ENCODE results near the gene ICAM2.

The ICAM2 gene

GRCh38 chr17:64006361-64007088 lies 13.9 kb downstream of the ICAM2 start:
- Histone ChIP-seq H3K36me3 (ENCODE audit: control insufficient read depth, insufficient read depth, low read length) (no peaks in the 10 kb centered on the region), H3K9ac (ENCODE audit: low read depth, low read length) (no peak overlapping the region), H3K4me1 (ENCODE audit: control insufficient read depth, insufficient read depth, low read length) (peaks cover 4% of the 10 kb centered on the region), H3K27me3 (ENCODE audit: control insufficient read depth, insufficient read depth, low read length) (no peaks in the 10 kb centered on the region), H3K9me3 (ENCODE audit: control insufficient read depth, insufficient read depth, low read length) (no peaks in the 10 kb centered on the region), H3K4me3 (ENCODE audit: low read depth, low read length) (no peak overlapping the region)

- no peak overlapping the region for H3K4me3 ChIP-seq (ENCODE audit: low read depth, low read length)
- H3K27me3 ChIP-seq (ENCODE audit: control insufficient read depth, insufficient read depth, low read length) = no peaks in the 10 kb centered on the region
- H3K9ac ChIP-seq (ENCODE audit: low read depth, low read length) = no peak overlapping the region
These were observed 14.7 kb downstream of the ICAM2 start for GRCh38 chr17:64005734-64006167.

GRCh38 chr17:64004903-64005733 lies 15.3 kb downstream of the ICAM2 start:
- H3K27me3 ChIP-seq (ENCODE audit: control insufficient read depth, insufficient read depth, low read length) = no peaks in the 10 kb centered on the region
- H3K36me3 ChIP-seq (ENCODE audit: control insufficient read depth, insufficient read depth, low read length) = no peaks in the 10 kb centered on the region
- no peaks in the 10 kb centered on the region for H3K9me3 ChIP-seq (ENCODE audit: control insufficient read depth, insufficient read depth, low read length)
- H3K4me3 ChIP-seq (ENCODE audit: low read depth, low read length) = no peak overlapping the region
- H3K9ac ChIP-seq (ENCODE audit: low read depth, low read length) = no peak overlapping the region
- H3K4me1 ChIP-seq (ENCODE audit: control insufficient read depth, insufficient read depth, low read length) = peaks cover 4% of the 10 kb centered on the region

More at GRCh38 chr17:64005734-64006167, 14.7 kb downstream of the ICAM2 start:
- Histone ChIP-seq H3K4me1 (ENCODE audit: control insufficient read depth, insufficient read depth, low read length) (peaks cover 4% of the 10 kb centered on the region), H3K9me3 (ENCODE audit: control insufficient read depth, insufficient read depth, low read length) (no peaks in the 10 kb centered on the region), H3K36me3 (ENCODE audit: control insufficient read depth, insufficient read depth, low read length) (no peaks in the 10 kb centered on the region)

GRCh38 chr17:64004218-64004770 lies 16.1 kb downstream of the ICAM2 start:
- Histone ChIP-seq H3K9ac (ENCODE audit: low read depth, low read length) (no peak overlapping the region), H3K4me3 (ENCODE audit: low read depth, low read length) (no peak overlapping the region), H3K27me3 (ENCODE audit: control insufficient read depth, insufficient read depth, low read length) (peaks cover 5% of the 10 kb centered on the region), H3K9me3 (ENCODE audit: control insufficient read depth, insufficient read depth, low read length) (no peaks in the 10 kb centered on the region), H3K36me3 (ENCODE audit: control insufficient read depth, insufficient read depth, low read length) (no peaks in the 10 kb centered on the region), H3K4me1 (ENCODE audit: control insufficient read depth, insufficient read depth, low read length) (no peaks in the 10 kb centered on the region)

GRCh38 chr17:64003526-64004121 lies 16.8 kb downstream of the ICAM2 start:
- no peaks in the 10 kb centered on the region for H3K4me1 ChIP-seq (ENCODE audit: control insufficient read depth, insufficient read depth, low read length)
- H3K36me3 ChIP-seq (ENCODE audit: control insufficient read depth, insufficient read depth, low read length) = no peaks in the 10 kb centered on the region
- peaks cover 9% of the 10 kb centered on the region for H3K27me3 ChIP-seq (ENCODE audit: control insufficient read depth, insufficient read depth, low read length)

GRCh38 chr17:64002658-64003525 lies 17.5 kb downstream of the ICAM2 start:
- no peak overlapping the region for H3K9ac ChIP-seq (ENCODE audit: low read depth, low read length)
- peaks cover 9% of the 10 kb centered on the region for H3K27me3 ChIP-seq (ENCODE audit: control insufficient read depth, insufficient read depth, low read length)
- H3K36me3 ChIP-seq (ENCODE audit: control insufficient read depth, insufficient read depth, low read length) = no peaks in the 10 kb centered on the region
- no peaks in the 10 kb centered on the region for H3K4me1 ChIP-seq (ENCODE audit: control insufficient read depth, insufficient read depth, low read length)
- H3K9me3 ChIP-seq (ENCODE audit: control insufficient read depth, insufficient read depth, low read length) = no peaks in the 10 kb centered on the region
- no peak overlapping the region for H3K4me3 ChIP-seq (ENCODE audit: low read depth, low read length)

More at GRCh38 chr17:64003526-64004121, 16.8 kb downstream of the ICAM2 start:
- H3K4me3 ChIP-seq (ENCODE audit: low read depth, low read length) = no peak overlapping the region
- H3K9ac ChIP-seq (ENCODE audit: low read depth, low read length) = no peak overlapping the region
- no peaks in the 10 kb centered on the region for H3K9me3 ChIP-seq (ENCODE audit: control insufficient read depth, insufficient read depth, low read length)

GRCh38 chr17:64001763-64002529 lies 18.5 kb downstream of the ICAM2 start:
- H3K9me3 ChIP-seq (ENCODE audit: control insufficient read depth, insufficient read depth, low read length) = no peaks in the 10 kb centered on the region
- no peaks in the 10 kb centered on the region for H3K36me3 ChIP-seq (ENCODE audit: control insufficient read depth, insufficient read depth, low read length)
- peaks cover 6% of the 10 kb centered on the region for H3K4me1 ChIP-seq (ENCODE audit: control insufficient read depth, insufficient read depth, low read length)
- peaks cover 18% of the 10 kb centered on the region for H3K27me3 ChIP-seq (ENCODE audit: control insufficient read depth, insufficient read depth, low read length)
- no peak overlapping the region for H3K9ac ChIP-seq (ENCODE audit: low read depth, low read length)
- H3K4me3 ChIP-seq (ENCODE audit: low read depth, low read length) = no peak overlapping the region

GRCh38 chr17:64001091-64001579 lies 19.3 kb downstream of the ICAM2 start:
- no peaks in the 10 kb centered on the region for H3K9me3 ChIP-seq (ENCODE audit: control insufficient read depth, insufficient read depth, low read length)
- H3K27me3 ChIP-seq (ENCODE audit: control insufficient read depth, insufficient read depth, low read length) = peaks cover 23% of the 10 kb centered on the region
- no peaks in the 10 kb centered on the region for H3K36me3 ChIP-seq (ENCODE audit: control insufficient read depth, insufficient read depth, low read length)
- H3K4me3 ChIP-seq (ENCODE audit: low read depth, low read length) = no peak overlapping the region
- no peak overlapping the region for H3K9ac ChIP-seq (ENCODE audit: low read depth, low read length)
- H3K4me1 ChIP-seq (ENCODE audit: control insufficient read depth, insufficient read depth, low read length) = peaks cover 6% of the 10 kb centered on the region

- peak overlapping the region; percentile 93 for H3K4me3 ChIP-seq (ENCODE audit: low read depth, low read length)
- peaks cover 23% of the 10 kb centered on the region for H3K27me3 ChIP-seq (ENCODE audit: control insufficient read depth, insufficient read depth, low read length)
- peaks cover 6% of the 10 kb centered on the region for H3K4me1 ChIP-seq (ENCODE audit: control insufficient read depth, insufficient read depth, low read length)
- H3K36me3 ChIP-seq (ENCODE audit: control insufficient read depth, insufficient read depth, low read length) = no peaks in the 10 kb centered on the region
- H3K9ac ChIP-seq (ENCODE audit: low read depth, low read length) = no peak overlapping the region
- no peaks in the 10 kb centered on the region for H3K9me3 ChIP-seq (ENCODE audit: control insufficient read depth, insufficient read depth, low read length)
These were observed 20.5 kb downstream of the ICAM2 start for GRCh38 chr17:63999680-64000531.
